IPS-NIHi11 (cell line): ENCODE results near the gene ROBO2.
A peak's percentile ranks its signal among the peaks of the same experiment; 100 is the strongest.

ENCODE experiments used
- DNase-seq: peaks from one replicate; pipeline ENCODE4 v3.0.0; 2012; ENCODE audit warnings: mixed read lengths, low spot score

Gene ROBO2

DNA sequence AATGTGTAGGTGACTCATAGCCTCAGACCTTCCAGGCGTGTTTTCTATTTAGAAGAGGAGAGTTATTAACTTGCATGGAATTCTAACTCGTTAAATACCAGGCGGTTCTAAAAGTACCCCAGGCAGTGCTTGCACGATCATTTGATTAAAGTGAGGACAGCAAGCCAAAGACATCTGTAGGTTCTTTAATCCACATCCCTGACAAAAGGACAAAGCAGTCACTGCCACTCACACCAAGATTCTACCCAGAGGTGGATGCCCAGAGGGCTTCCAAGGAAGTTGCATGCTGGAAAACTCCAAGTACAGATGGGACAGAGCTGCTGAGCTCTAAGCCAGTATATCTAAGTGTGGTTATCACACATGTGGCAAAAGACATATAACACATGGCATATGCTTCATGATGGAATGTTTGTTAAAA lies 372.1 kb downstream of the ROBO2 start:
- no peak for DNase-seq

GRCh38 chr3:77412584-77412983 lies 372.7 kb downstream of the ROBO2 start:
- no peak for DNase-seq

DNA sequence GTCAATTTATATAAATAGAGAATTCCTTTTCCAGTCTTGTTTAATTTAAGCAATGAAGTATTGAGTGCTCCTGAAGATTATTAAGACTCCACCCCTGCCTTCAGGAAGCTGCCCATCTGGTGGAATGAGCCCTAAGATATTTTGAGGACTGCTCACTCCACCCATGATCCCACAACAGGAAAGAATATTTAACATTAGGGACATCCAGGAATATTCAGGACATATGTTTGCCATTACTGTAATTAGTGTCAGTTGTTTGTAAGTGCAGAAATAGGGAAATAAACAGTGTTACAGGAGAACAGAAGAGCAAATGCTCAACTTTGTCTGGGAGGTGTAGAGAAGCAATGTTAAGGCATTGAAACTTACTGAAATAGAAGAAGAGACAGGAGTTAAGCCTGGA lies 375.0 kb downstream of the ROBO2 start:
- no peak for DNase-seq

GRCh38 chr3:77420336-77420735 lies 380.4 kb downstream of the ROBO2 start:
- no peak for DNase-seq

GRCh38 chr3:77421916-77422315 lies 382.0 kb downstream of the ROBO2 start:
- no peak for DNase-seq

- no peak for DNase-seq
Measured at GRCh38 chr3:77426531-77426930, 386.6 kb downstream of the ROBO2 start.

DNA sequence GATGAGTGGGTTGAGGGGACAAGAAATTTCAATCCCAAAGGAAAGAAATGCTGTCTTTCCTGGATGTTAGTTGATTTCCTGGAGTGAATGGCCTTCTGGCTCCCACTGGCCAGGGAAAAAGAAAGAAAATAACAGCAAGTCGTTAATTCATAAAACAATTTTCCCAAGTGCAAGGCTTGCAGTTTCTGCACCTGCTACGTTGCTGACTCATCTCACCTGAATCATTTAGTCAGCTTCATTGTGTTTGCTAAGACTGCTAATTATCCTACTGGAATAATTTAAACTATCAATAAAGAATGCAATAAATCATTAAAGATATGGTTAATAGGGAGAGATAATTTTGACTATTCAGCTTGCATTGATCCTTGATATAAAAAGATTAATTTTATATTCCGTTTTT lies 387.6 kb downstream of the ROBO2 start:
- DNase-seq: no peak

DNA sequence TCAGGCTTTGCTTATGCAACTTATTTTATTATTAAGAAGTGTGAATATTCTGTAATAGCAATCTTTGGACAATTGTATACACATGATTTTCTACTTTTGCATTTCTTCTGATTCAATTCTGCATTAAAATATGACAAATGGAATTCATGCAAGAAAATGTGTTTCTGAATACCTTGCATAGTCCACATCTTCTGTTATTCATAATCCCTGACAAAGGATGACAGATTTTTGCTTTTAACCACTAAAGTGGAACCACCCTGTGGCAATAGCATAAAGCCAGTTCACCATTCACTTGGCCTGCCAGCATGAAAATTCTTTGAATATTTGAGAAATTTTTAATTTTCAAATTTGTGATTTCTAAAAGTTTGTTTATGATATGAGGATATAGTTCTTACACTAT lies 397.0 kb downstream of the ROBO2 start:
- DNase-seq: no peak

GRCh38 chr3:77446084-77446483 lies 406.2 kb downstream of the ROBO2 start:
- no peak for DNase-seq

GRCh38 chr3:77446761-77447160 lies 406.9 kb downstream of the ROBO2 start:
- no peak for DNase-seq

- no peak for DNase-seq
Measured at GRCh38 chr3:77449459-77450350, 409.8 kb downstream of the ROBO2 start.

DNA sequence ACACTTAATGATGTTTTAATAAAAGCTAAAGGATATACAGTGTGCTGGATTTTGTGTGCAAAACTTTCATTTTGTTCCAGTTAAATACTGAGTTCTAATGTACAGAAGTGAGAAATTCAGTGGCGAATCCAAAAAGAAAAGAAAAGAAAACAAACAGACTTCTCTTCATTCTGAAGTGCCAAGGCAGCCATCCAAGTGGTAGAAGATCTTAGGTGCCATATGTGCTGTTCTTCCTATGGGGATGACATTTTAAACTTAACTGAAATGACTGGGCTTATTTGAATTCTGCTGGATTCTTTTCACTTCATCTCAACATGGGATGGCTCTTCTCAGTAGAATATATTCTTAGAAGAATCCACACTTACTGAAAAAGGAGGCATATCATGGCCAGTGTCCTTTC lies 416.5 kb downstream of the ROBO2 start:
- DNase-seq: no peak

GRCh38 chr3:77456906-77457305 lies 417.0 kb downstream of the ROBO2 start:
- no peak for DNase-seq

GRCh38 chr3:77459926-77460325 lies 420.0 kb downstream of the ROBO2 start:
- no peak for DNase-seq

- no peak for DNase-seq
Measured at GRCh38 chr3:77460326-77460725, 420.4 kb downstream of the ROBO2 start.

GRCh38 chr3:77462951-77463350 lies 423.1 kb downstream of the ROBO2 start:
- DNase-seq: no peak

DNA sequence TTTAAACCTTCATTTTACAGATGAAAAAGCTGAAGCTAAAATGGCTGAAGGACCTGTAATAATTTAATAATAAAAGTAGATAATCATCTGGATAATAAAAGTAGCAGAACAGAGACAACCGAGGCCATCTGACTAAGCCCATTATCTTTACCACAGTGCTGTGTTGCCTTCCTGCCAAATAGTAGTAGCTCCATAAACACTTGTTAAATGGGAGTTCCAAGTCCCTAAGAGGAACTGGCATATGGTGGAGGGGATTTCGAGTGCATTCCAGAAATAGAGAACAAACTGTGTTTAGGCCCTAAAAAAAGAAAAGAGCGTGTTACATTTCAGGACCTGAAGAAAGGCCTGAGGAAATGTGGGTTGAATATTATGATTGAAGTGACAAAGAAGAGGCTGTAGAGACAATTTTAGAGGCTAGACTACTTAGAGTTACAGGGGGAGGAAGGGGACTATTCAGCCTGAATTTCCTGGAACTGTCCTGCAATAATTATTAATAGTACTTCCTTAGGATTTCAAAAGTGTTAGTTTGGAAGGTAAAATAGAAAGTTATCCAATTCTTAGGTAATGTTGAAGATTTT lies 424.3 kb downstream of the ROBO2 start:
- no peak for DNase-seq

DNA sequence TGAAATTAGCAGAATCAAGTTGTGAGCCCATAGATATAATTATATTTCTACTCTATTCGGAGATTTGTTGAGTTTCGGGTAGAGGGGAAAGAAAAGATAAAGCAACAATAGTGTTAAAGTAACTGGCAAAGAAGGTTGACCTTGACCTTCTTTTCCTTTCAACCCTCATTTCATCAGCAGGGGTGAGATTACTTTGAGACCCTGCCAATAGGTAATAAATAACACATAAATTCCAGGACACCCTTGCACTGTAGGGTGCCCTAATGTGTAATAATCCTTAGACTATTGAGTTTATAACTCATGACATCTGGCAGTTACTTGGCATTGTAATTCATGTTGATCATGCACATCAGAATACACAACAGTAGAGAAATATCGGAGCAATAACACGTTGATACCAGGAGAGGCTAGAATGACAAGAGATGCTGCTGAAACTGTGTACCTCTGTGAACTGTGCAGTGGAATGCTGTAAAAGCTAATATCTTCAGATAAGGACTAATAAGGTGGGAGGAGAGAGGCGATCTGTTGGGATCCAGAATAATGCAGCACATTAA lies 426.7 kb downstream of the ROBO2 start:
- DNase-seq: no peak

GRCh38 chr3:77467702-77468625 lies 428.1 kb downstream of the ROBO2 start:
- no peak for DNase-seq

DNA sequence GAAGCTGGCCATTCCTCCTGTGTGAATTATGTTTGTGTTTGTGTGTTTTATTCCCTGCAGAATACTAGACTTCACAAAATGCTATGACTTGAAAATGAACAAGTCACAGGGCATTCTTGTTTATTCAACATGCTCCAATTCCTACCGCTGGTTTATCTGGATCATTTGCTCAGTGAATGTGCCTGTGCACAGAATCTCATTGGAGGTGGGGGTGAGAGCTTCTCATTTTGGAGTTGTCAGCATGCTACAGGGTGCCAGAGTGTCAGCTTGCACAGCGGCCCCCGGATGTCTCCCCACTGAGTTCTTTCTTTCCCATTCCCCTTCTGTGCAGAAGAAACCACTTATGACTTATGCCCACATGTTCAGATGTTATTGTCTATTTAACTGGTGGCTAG lies 428.7 kb downstream of the ROBO2 start:
- DNase-seq: no peak

GRCh38 chr3:77475507-77475906 lies 435.6 kb downstream of the ROBO2 start:
- DNase-seq: peak; percentile 18

DNA sequence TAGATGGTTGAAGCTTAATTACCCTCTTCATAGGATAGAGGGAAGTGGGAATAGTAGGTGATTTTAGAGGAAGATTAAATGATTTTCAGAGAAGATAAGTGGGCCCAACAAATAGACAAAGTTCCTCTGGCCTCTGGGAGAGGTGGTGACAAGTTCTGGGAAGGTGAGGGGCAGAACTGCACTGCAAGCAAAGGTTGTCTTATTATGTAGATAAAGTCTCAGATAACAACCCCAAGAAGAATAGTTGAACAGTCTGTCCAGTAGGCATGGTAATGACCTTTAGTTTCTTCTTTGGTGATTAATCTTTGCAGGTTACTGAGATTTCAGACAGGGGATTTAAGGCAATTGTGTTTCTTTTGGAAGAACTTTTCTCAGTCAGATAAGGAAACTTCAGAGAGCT lies 439.1 kb downstream of the ROBO2 start:
- DNase-seq: no peak
